A549 (cell line): ENCODE measurements around the gene SEMA6B.
"Not testable (repeated sequence)": the region's sequence is repeated elsewhere in the genome, so short reads cannot be mapped to it uniquely, and the experiment has no call there.

ENCODE experiments used
- E2F6 ChIP-seq: IDR thresholded peaks from 2 replicates; pipeline ENCODE4 v1.6.1; 2012; ENCODE audit warnings: low read depth, borderline replicate concordance
- PHF8 ChIP-seq: fragments of 200-600 bp; sonication (generic); IDR thresholded peaks from 2 replicates; pipeline ENCODE4 v1.6.1; 2016; ENCODE audit warnings: low read depth, mild to moderate bottlenecking, antibody characterized with exemption, moderate library complexity, borderline replicate concordance
- POLR2A ChIP-seq: IDR thresholded peaks from 2 replicates; pipeline ENCODE4 v1.6.1; 2012; ENCODE audit warnings: mild to moderate bottlenecking, low read length
- REST ChIP-seq: fragments of 200-600 bp; sonication (generic); IDR thresholded peaks from 2 replicates; pipeline ENCODE4 v1.6.1; 2016; ENCODE audit warnings: antibody characterized with exemption, mild to moderate bottlenecking, moderate library complexity
- TF ChIP-seq, protein P1 (sequence below): fragments of >200 bp; sonication (Bioruptor Twin); formaldehyde crosslinking; IDR thresholded peaks from 3 replicates; pipeline ENCODE4 v1.5.1; 2016

GRCh38 chr19:4527377-4527776 lies 32.1 kb downstream of the SEMA6B start:
- TF ChIP-seq PHF8, E2F6, REST, POLR2A: not testable (repeated sequence)
- TF ChIP-seq, protein P1, sequence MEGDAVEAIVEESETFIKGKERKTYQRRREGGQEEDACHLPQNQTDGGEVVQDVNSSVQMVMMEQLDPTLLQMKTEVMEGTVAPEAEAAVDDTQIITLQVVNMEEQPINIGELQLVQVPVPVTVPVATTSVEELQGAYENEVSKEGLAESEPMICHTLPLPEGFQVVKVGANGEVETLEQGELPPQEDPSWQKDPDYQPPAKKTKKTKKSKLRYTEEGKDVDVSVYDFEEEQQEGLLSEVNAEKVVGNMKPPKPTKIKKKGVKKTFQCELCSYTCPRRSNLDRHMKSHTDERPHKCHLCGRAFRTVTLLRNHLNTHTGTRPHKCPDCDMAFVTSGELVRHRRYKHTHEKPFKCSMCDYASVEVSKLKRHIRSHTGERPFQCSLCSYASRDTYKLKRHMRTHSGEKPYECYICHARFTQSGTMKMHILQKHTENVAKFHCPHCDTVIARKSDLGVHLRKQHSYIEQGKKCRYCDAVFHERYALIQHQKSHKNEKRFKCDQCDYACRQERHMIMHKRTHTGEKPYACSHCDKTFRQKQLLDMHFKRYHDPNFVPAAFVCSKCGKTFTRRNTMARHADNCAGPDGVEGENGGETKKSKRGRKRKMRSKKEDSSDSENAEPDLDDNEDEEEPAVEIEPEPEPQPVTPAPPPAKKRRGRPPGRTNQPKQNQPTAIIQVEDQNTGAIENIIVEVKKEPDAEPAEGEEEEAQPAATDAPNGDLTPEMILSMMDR: not testable (repeated sequence)
